Measurements from ENCODE around the gene TSPAN11.

Gene TSPAN11

GRCh38 chr12:30926243-30927221, at the start of gene TSPAN11:
Gene TSPAN11 (plus strand): TSS chr12:30926748. CDS start chr12:30953992, 27,244 bp downstream.
- TF ChIP-seq CTCF (IDR thresholded peaks at IDR 0.05; ENCODE audit: borderline replicate concordance, insufficient read depth, low read depth, low read length): no peak
- no peak within 1 kb of the TSS for H3K4me3 ChIP-seq (ENCODE audit: low read depth, low read length)

- no peak for TF ChIP-seq CTCF (IDR thresholded peaks at IDR 0.05; ENCODE audit: borderline replicate concordance, insufficient read depth, low read depth, low read length)
- H3K4me3 ChIP-seq (ENCODE audit: low read depth, low read length): no peak overlapping the region
These were observed 49.3 kb upstream of the TSPAN11 start for GRCh38 chr12:30877105-30877875.

- H3K4me3 ChIP-seq (ENCODE audit: low read depth, low read length): no peak overlapping the region
- no peak for TF ChIP-seq CTCF (IDR thresholded peaks at IDR 0.05; ENCODE audit: borderline replicate concordance, insufficient read depth, low read depth, low read length)
These were observed 48.5 kb upstream of the TSPAN11 start for GRCh38 chr12:30878024-30878423.

- no peak for TF ChIP-seq CTCF (IDR thresholded peaks at IDR 0.05; ENCODE audit: borderline replicate concordance, insufficient read depth, low read depth, low read length)
- no peak overlapping the region for H3K4me3 ChIP-seq (ENCODE audit: low read depth, low read length)
These were observed 46.5 kb upstream of the TSPAN11 start for GRCh38 chr12:30880061-30880460.

GRCh38 chr12:30880813-30881212, 45.7 kb upstream of the TSPAN11 start:
- no peak for TF ChIP-seq CTCF (IDR thresholded peaks at IDR 0.05; ENCODE audit: borderline replicate concordance, insufficient read depth, low read depth, low read length)
- no peak overlapping the region for H3K4me3 ChIP-seq (ENCODE audit: low read depth, low read length)

- H3K4me3 ChIP-seq (ENCODE audit: low read depth, low read length): no peak overlapping the region
- no peak for TF ChIP-seq CTCF (IDR thresholded peaks at IDR 0.05; ENCODE audit: borderline replicate concordance, insufficient read depth, low read depth, low read length)
These were observed 43.8 kb upstream of the TSPAN11 start for GRCh38 chr12:30882706-30883105.
